Heart right ventricle (tissue), 16 donors: Measurements from ENCODE around the gene SCT. TPM values are rescaled to one million over a fixed set of nuclear protein-coding genes. Genes with fewer than 3 reads are reported as not detected.

Experiments used
- ATAC-seq, 8 donors: fragments of 200-7000 bp; cut with Tn5 transposase; one replicate each; pipeline ENCODE4 v1.9.1; 2020; ENCODE audit warnings: mild to moderate bottlenecking in 8 of 8, moderate library complexity in 8 of 8, moderate number of reproducible peaks in 1 of 8
- DNase-seq, 2 donors: peaks; one replicate each; pipeline ENCODE4 v3.0.0-alpha.2; 2020
- H3K27ac ChIP-seq, 10 donors: fragments of 200-600 bp; sonication (generic) in 2 of 10; one replicate each; pipeline versions ENCODE4 v1.5.0 to v1.8.0; 2020 to 2022; ENCODE audit warnings: mild to moderate bottlenecking in 3 of 10
- H3K27me3 ChIP-seq, 7 donors: fragments of 200-600 bp; one replicate each; pipeline ENCODE4 v1.8.0; 2021 to 2022; ENCODE audit warnings: mild to moderate bottlenecking in 2 of 7
- H3K36me3 ChIP-seq, 9 donors: fragments of 200-600 bp; sonication (generic) in 1 of 9; one replicate each; pipeline versions ENCODE4 v1.5.0 to v1.8.0; 2020 to 2022; ENCODE audit warnings: mild to moderate bottlenecking in 2 of 9
- H3K4me1 ChIP-seq, 9 donors: fragments of 200-600 bp; sonication (generic) in 1 of 9; one replicate each; pipeline versions ENCODE4 v1.5.0 to v1.8.0; 2020 to 2022; ENCODE audit warnings: mild to moderate bottlenecking in 4 of 9
- H3K4me3 ChIP-seq, 10 donors: fragments of 200-600 bp; sonication (generic) in 2 of 10; one replicate each; pipeline versions ENCODE4 v1.5.0 to v1.8.0; 2020 to 2022; ENCODE audit warnings: mild to moderate bottlenecking in 7 of 10, moderate library complexity in 2 of 10
- H3K9me3 ChIP-seq, 11 donors: fragments of 200-600 bp in 10 of 11; sonication (generic) in 2 of 11; one replicate each; pipeline versions ENCODE4 v1.5.0 to v1.8.0; 2013 to 2022; ENCODE audit warnings: mild to moderate bottlenecking in 2 of 11, control low read depth in 1 of 11, moderate library complexity in 1 of 11
- WGBS, 2 donors: extraction: QIAGEN DNeasy Blood & Tissue Kit; methylation state at CpG; one replicate each; pipeline ENCODE4 v1.1.7; 2013; ENCODE audit warnings: inconsistent platforms in 1 of 2; 5-methylcytosine and 5-hydroxymethylcytosine counted together
- intact Hi-C, 10 donors: fragments of 100-400 bp; cut with DNase I; formaldehyde crosslinking; loops; one replicate each; pipeline versions ENCODE4 v1.11.1 to v1.14.2; 2022
- polyA plus RNA-seq, 2 donors: library from polyadenylated mRNA; stranded (reverse); fragments of 200-250 nt; gene quantifications; one replicate each; pipeline ENCODE4 v1.2.3, GENCODE V29; 2013
- total RNA-seq, 10 donors: library from RNA; stranded (reverse); fragmentation: NEBNext Ultra II Directional in 3 of 10; extraction: Animal tissue kit (Norgen Biotek cat#: 25700) in 3 of 10; gene quantifications; one replicate each; pipeline versions ENCODE4 v1.2.1 to v1.2.4, GENCODE V29; 2021 to 2023
- TF ChIP-seq, protein P1 (sequence below), 9 donors: fragments of 200-600 bp; sonication (generic) in 2 of 9; IDR thresholded peaks; one replicate each; pipeline versions ENCODE4 v1.5.0 to v1.8.0; 2021 to 2022; ENCODE audit warnings: antibody characterized with exemption in 9 of 9, mild to moderate bottlenecking in 5 of 9, moderate library complexity in 1 of 9
- donor health status: Arrhythmogenic right ventricular cardiomyopathy.
- donor health status: ischemic (EF 13 %, LVEDD 7.1; RV severe dilation, severe dysfunction).
- donor health status: healthy with polysubstance abuse.
- donor health status: DM: no; HTN: yes; CAD: no.
- donor health status: DM: no; HTN: no; CAD: no.
- donor health status: ischemic (EF 25% LVEDD 6.9; RV normal size, moderate dysfunction).
- donor health status: ischemic (EF 25% LVEDD 5.7; RV mildly dilated, moderate dysfunction).
- donor health status: healthy.
- donor health status: DM: yes; HTN: yes; CAD: no.
- donor health status: Ischemic cardiomyopathy.
- donor health status: ischemic (EF 35%, LVEDD 5.7; RV mildly dilated, moderate dysfunction).
- donor health status: nonischemic (EF 11% LVEDD 7.7; RV severe dilation, severe dysfunction).
- donor health status: DM: yes; HTN: yes; CAD: no.
- donor health status: PGD.
- donor health status: ischemic (EF 29% LVEDD 5.4; RV normal size, mild dysfunction).
- donor health status: nonischemic (EF 23%, LVEDD 6.1; RV moderate dilation, normal function).

Gene SCT
- total and polyA plus RNA-seq, 12 donors: 0.64 to 2.0 (median 1.00) TPM; not detected in 8

DNA sequence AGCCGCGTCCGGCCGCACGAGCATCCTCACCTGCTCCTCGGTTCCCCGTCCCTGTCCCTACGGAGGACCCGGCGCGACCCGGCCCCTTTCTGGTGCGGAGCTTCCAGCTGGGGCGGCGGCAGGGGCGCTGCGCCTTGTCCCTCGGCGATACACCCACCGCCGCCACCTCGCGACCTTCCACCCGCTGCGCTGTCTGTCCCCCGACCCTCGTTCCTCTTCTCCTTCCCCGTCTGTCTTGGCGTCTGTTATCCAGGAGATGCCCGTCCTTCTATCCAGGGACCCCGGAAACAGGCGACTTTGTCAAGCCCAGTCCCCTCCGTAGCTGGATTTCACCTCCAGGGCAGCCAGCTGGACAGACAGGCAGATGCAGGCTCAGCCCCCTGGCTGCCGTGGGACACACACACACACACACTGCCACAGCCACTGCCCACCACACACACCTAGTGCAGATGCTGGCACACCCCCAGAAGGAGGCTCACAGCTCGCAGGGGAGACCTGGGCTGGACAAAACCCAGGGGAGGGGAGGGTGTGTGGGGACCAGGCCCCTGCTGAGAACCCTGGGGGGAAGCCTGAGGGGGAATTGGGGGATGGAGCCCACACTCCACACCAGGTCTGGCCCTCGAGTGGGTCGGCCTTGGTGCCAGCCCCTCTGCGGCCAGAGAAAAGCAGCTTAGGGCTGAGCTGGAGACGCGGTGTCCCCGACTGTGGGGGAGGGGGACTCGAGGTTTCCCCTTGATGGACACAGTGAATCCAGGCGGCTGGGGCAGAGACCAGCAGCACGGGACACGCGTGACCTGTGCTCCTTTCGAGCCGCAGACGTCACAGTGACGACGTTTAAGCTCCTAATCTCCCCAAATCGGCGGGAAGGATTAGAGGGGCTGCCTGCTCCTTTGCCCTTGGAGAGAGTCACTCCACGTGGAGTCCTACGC, 10.9 kb upstream of the SCT start:
- H3K27me3 ChIP-seq: peaks cover 19 to 53% (median 40%) of the 10 kb centered on the region in 7 donors
- H3K4me1 ChIP-seq: peaks cover 4 to 30% (median 24%) of the 10 kb centered on the region in 9 donors
- H3K27ac ChIP-seq: no peak overlapping the region
- intact Hi-C loops: no loop called here
- 22 to 24% methylated on average over 54 to 55 of the region's 55 CpGs for WGBS, 2 donors
- H3K4me3 ChIP-seq: peak overlapping the region in 7 of 10 donors; percentile 14 to 42 (median 26)
- ATAC-seq (no peak), DNase-seq (no peak)
- TF ChIP-seq, protein P1, sequence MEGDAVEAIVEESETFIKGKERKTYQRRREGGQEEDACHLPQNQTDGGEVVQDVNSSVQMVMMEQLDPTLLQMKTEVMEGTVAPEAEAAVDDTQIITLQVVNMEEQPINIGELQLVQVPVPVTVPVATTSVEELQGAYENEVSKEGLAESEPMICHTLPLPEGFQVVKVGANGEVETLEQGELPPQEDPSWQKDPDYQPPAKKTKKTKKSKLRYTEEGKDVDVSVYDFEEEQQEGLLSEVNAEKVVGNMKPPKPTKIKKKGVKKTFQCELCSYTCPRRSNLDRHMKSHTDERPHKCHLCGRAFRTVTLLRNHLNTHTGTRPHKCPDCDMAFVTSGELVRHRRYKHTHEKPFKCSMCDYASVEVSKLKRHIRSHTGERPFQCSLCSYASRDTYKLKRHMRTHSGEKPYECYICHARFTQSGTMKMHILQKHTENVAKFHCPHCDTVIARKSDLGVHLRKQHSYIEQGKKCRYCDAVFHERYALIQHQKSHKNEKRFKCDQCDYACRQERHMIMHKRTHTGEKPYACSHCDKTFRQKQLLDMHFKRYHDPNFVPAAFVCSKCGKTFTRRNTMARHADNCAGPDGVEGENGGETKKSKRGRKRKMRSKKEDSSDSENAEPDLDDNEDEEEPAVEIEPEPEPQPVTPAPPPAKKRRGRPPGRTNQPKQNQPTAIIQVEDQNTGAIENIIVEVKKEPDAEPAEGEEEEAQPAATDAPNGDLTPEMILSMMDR (IDR thresholded peaks at IDR 0.05): no peak
- H3K36me3 ChIP-seq: peaks cover 0 to 12% (median 0%) of the 10 kb centered on the region in 9 donors
- H3K9me3 ChIP-seq: no peaks in the 10 kb centered on the region

GRCh38 chr11:637333-637592, 10.3 kb upstream of the SCT start:
- H3K27me3 ChIP-seq: peaks cover 19 to 53% (median 40%) of the 10 kb centered on the region in 7 donors
- intact Hi-C loops: no loop called here
- peaks cover 4 to 30% (median 24%) of the 10 kb centered on the region in 9 donors for H3K4me1 ChIP-seq
- H3K36me3 ChIP-seq: peaks cover 0 to 11% (median 0%) of the 10 kb centered on the region in 9 donors
- H3K9me3 ChIP-seq: no peaks in the 10 kb centered on the region
- TF ChIP-seq, protein P1 (IDR thresholded peaks at IDR 0.05): no peak
- peak overlapping the region in 7 of 10 donors; percentile 14 to 42 (median 26) for H3K4me3 ChIP-seq
- WGBS, 2 donors: 2 to 3% methylated on average over 22 to 34 of the region's 34 CpGs
- ATAC-seq (no peak), DNase-seq (no peak)
- no peak overlapping the region for H3K27ac ChIP-seq

GRCh38 chr11:636511-637332, 9.7 kb upstream of the SCT start, which contains the start of gene DRD4:
TSS of gene DRD4 (plus strand) at chr11:637269. CDS start at chr11:637305, 36 bp downstream.
- Histone ChIP-seq H3K4me1 (peaks cover 4 to 30% (median 24%) of the 10 kb centered on the region in 9 donors), H3K4me3 (peak within 1 kb of the TSS in 9 of 10 donors; percentile 14 to 42 (median 26)), H3K27me3 (peaks cover 19 to 53% (median 40%) of the 10 kb centered on the region in 7 donors), H3K27ac (no peak within 1 kb of the TSS), H3K36me3 (peaks cover 0 to 5% (median 0%) of the 10 kb centered on the region in 9 donors), H3K9me3 (no peaks in the 10 kb centered on the region)
- TF ChIP-seq, protein P1 (IDR thresholded peaks at IDR 0.05): no peak
- WGBS, 2 donors: 10 to 12% methylated on average over 95 to 99 of the region's 100 CpGs
- intact Hi-C loops: no loop called here
- DNase-seq (no peak), ATAC-seq (peak in 7 of 8 donors; percentile 21 to 62 (median 58))

- peaks cover 19 to 51% (median 40%) of the 10 kb centered on the region in 7 donors for H3K27me3 ChIP-seq
- no peaks in the 10 kb centered on the region for H3K36me3 ChIP-seq
- ATAC-seq (no peak), DNase-seq (no peak)
- peaks cover 4 to 30% (median 24%) of the 10 kb centered on the region in 9 donors for H3K4me1 ChIP-seq
- H3K9me3 ChIP-seq: no peaks in the 10 kb centered on the region
- no peak overlapping the region for H3K27ac ChIP-seq
- 67 to 69% methylated on average over 22 of the region's 22 CpGs for WGBS, 2 donors
- TF ChIP-seq, protein P1 (IDR thresholded peaks at IDR 0.05): no peak
- intact Hi-C loops: no loop called here
- H3K4me3 ChIP-seq: no peak overlapping the region
Measured at GRCh38 chr11:635945-636510, 9.0 kb upstream of the SCT start.
